ENCODE measurements around the gene SHROOM2. TPM values are rescaled to one million over a fixed set of nuclear protein-coding genes. Genes with fewer than 3 reads are reported as not detected.

Gene SHROOM2
- total RNA-seq, 1 experiment from 2014 or later: 5.3 TPM

GRCh38 chrX:9992061-9992460 lies 205.8 kb downstream of the SHROOM2 start:
- Histone ChIP-seq H3K4me1 (ENCODE audit: control insufficient read depth in 1 of 2, insufficient read depth in 2 of 2, low read length in 2 of 2) (no peaks in the 10 kb centered on the region), H3K27me3 (ENCODE audit: insufficient read depth, low read length) (no peaks in the 10 kb centered on the region), H4K20me1 (ENCODE audit: insufficient read depth) (no peaks in the 10 kb centered on the region), H3K27ac (ENCODE audit: low read depth, low read length) (no peak overlapping the region), H3K9me2 (ENCODE audit: insufficient read depth) (no peaks in the 10 kb centered on the region), H3K36me3 (ENCODE audit: control insufficient read depth in 1 of 2, insufficient read depth in 2 of 2, low read length in 2 of 2) (no peaks in the 10 kb centered on the region), H2AFZ (ENCODE audit: low read depth, low read length, poor library complexity, severe bottlenecking) (no peak overlapping the region), H3K9ac (ENCODE audit: low read length) (no peak overlapping the region), H3K79me2 (ENCODE audit: insufficient read depth, low read length) (no peaks in the 10 kb centered on the region), H3K4me2 (ENCODE audit: low read length) (no peak overlapping the region), H3K4me3 (replicated peaks in 1 of 2; ENCODE audit: low read depth in 1 of 2, low read length in 2 of 2) (no peak overlapping the region), H3K9me3 (ENCODE audit: control insufficient read depth in 1 of 2, insufficient read depth in 1 of 2, low read depth in 1 of 2, low read length in 2 of 2) (no peaks in the 10 kb centered on the region)
- intact Hi-C loops (cut with micrococcal nuclease): loop anchor here (10.0 kb wide), 1 partner anchor 107 kb away; no protein-coding TSS in a partner anchor
- no peak for TF ChIP-seq TCF7L2 (IDR thresholded peaks at IDR 0.05; ENCODE audit: borderline replicate concordance, extremely low read depth, insufficient read depth, insufficient read length)
- TF ChIP-seq EZH2 (IDR thresholded peaks at IDR 0.05): no peak
- TF ChIP-seq FOSL1 (IDR thresholded peaks at IDR 0.05; ENCODE audit: low read depth): no peak
- TF ChIP-seq CEBPB (IDR thresholded peaks at IDR 0.05; ENCODE audit: low read depth): no peak
- TF ChIP-seq POLR2AphosphoS5 (IDR thresholded peaks at IDR 0.05; ENCODE audit: low read depth, low read length): no peak
- no peak for TF ChIP-seq ZFX (IDR thresholded peaks at IDR 0.05)
- TF ChIP-seq CBX3 (IDR thresholded peaks at IDR 0.05; ENCODE audit: low read depth): no peak
- TF ChIP-seq ZNF274 (IDR thresholded peaks at IDR 0.05; ENCODE audit: low read depth, low read length): no peak
- DNase-seq (ENCODE audit: low read depth, low spot score) (no peak), ATAC-seq (no peak)
- CTCF ChIA-PET: no interaction called here
- RAD21 ChIA-PET (ENCODE audit: low non-redundant PET in 1 of 2, low total read pairs in 2 of 2, uncharacterized antibody in 2 of 2, unreplicated experiment in 2 of 2): no interaction called here
- POLR2A ChIA-PET: no interaction called here
- BruUV-seq (replicated peaks): no TSS peak

DNA sequence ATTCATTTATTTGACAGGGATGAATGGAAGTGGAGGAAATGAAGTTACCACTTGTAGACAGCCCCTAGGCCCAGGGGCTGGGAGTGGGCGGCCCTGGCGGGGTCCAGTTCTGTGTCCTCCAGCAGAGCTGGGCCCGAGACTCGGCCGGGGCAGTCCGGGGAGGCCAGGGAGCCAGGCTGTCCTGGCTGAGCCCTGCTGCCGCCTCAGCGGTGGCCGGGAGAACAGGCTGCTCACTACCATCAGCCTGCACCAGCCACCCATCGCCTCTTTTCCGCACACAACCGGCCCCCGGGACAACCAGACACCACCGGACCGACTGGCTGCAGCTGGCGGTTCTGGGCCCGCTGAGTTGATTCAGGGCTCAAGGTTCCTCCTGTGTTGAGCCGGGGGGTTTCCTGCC lies 206.5 kb downstream of the SHROOM2 start:
- Histone ChIP-seq H3K27ac (ENCODE audit: low read depth, low read length) (no peak overlapping the region), H3K27me3 (ENCODE audit: insufficient read depth, low read length) (no peaks in the 10 kb centered on the region), H3K4me2 (ENCODE audit: low read length) (no peak overlapping the region), H3K79me2 (ENCODE audit: insufficient read depth, low read length) (no peaks in the 10 kb centered on the region), H3K9me3 (ENCODE audit: control insufficient read depth in 1 of 2, insufficient read depth in 1 of 2, low read depth in 1 of 2, low read length in 2 of 2) (no peaks in the 10 kb centered on the region), H3K36me3 (ENCODE audit: control insufficient read depth in 1 of 2, insufficient read depth in 2 of 2, low read length in 2 of 2) (no peaks in the 10 kb centered on the region), H4K20me1 (ENCODE audit: insufficient read depth) (no peaks in the 10 kb centered on the region), H2AFZ (ENCODE audit: low read depth, low read length, poor library complexity, severe bottlenecking) (no peak overlapping the region), H3K4me3 (replicated peaks in 1 of 2; ENCODE audit: low read depth in 1 of 2, low read length in 2 of 2) (no peak overlapping the region), H3K9me2 (ENCODE audit: insufficient read depth) (no peaks in the 10 kb centered on the region), H3K4me1 (ENCODE audit: control insufficient read depth in 1 of 2, insufficient read depth in 2 of 2, low read length in 2 of 2) (no peaks in the 10 kb centered on the region), H3K9ac (ENCODE audit: low read length) (no peak overlapping the region)
- ChIA-PET POLR2A (no interaction called here), RAD21 (ENCODE audit: low non-redundant PET in 1 of 2, low total read pairs in 2 of 2, uncharacterized antibody in 2 of 2, unreplicated experiment in 2 of 2) (no interaction called here), CTCF (no interaction called here)
- BruUV-seq (replicated peaks): no TSS peak
- ATAC-seq (no peak), DNase-seq (ENCODE audit: low read depth, low spot score) (no peak)
- intact Hi-C loops (cut with micrococcal nuclease): loop anchor here (10.0 kb wide), 1 partner anchor 108 kb away; no protein-coding TSS in a partner anchor
- no peak for TF ChIP-seq EZH2 (IDR thresholded peaks at IDR 0.05)
- TF ChIP-seq ELF1 (IDR thresholded peaks at IDR 0.05; ENCODE audit: borderline replicate concordance, low read depth): no peak
- no peak for TF ChIP-seq ZFX (IDR thresholded peaks at IDR 0.05)
- TF ChIP-seq SRF (IDR thresholded peaks at IDR 0.05; ENCODE audit: low read depth): no peak
- TF ChIP-seq MAX (IDR thresholded peaks at IDR 0.05): no peak
- no peak for TF ChIP-seq SP1 (IDR thresholded peaks at IDR 0.05; ENCODE audit: low read depth)
- TF ChIP-seq CEBPB (IDR thresholded peaks at IDR 0.05; ENCODE audit: low read depth): no peak
- TF ChIP-seq ZNF274 (IDR thresholded peaks at IDR 0.05; ENCODE audit: low read depth, low read length): no peak
- TF ChIP-seq, protein P1, sequence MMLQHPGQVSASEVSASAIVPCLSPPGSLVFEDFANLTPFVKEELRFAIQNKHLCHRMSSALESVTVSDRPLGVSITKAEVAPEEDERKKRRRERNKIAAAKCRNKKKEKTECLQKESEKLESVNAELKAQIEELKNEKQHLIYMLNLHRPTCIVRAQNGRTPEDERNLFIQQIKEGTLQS (IDR thresholded peaks at IDR 0.05): no peak
- TF ChIP-seq RAD21 (IDR thresholded peaks at IDR 0.05; ENCODE audit: low read depth): no peak

All from HCT116 (cell line).